IPS DF 6.9 (cell line): ENCODE measurements around the gene G2E3.

Experiments used
- DNase-seq: peaks from one replicate; pipeline ENCODE4 v3.0.0-alpha.2; 2013; ENCODE audit warnings: low read depth, low spot score
- H3K27ac ChIP-seq: one replicate; pipeline ENCODE4 v1.5.1; 2013; ENCODE audit warnings: low read length, control low read depth
- H3K27me3 ChIP-seq: 2 replicates; pipeline ENCODE4 v1.6.1; 2013; ENCODE audit warnings: mild to moderate bottlenecking, low read length; ENCODE audit not compliant: control insufficient read depth, insufficient read depth
- H3K36me3 ChIP-seq: 2 replicates; pipeline ENCODE4 v1.6.1; 2013; ENCODE audit warnings: low read length; ENCODE audit not compliant: control insufficient read depth, insufficient read depth
- H3K4me1 ChIP-seq: 2 replicates; pipeline ENCODE4 v1.6.1; 2013; ENCODE audit warnings: low read length; ENCODE audit not compliant: control insufficient read depth, insufficient read depth
- H3K4me3 ChIP-seq: 2 replicates; pipeline ENCODE4 v1.5.1; 2013; ENCODE audit warnings: mild to moderate bottlenecking, low read length
- H3K9me3 ChIP-seq: 2 replicates; pipeline ENCODE4 v1.6.1; 2013; ENCODE audit warnings: low read length, inconsistent platforms; ENCODE audit not compliant: control insufficient read depth, insufficient read depth
- WGBS: extraction: QIAGEN DNeasy Blood & Tissue Kit; methylation state at CpG from one replicate; pipeline ENCODE4 v1.1.7; 2013; ENCODE audit warnings: mixed read lengths, missing lambda C conversion rate; ENCODE audit not compliant: insufficient read length, insufficient coverage; 5-methylcytosine and 5-hydroxymethylcytosine counted together

Gene G2E3

DNA sequence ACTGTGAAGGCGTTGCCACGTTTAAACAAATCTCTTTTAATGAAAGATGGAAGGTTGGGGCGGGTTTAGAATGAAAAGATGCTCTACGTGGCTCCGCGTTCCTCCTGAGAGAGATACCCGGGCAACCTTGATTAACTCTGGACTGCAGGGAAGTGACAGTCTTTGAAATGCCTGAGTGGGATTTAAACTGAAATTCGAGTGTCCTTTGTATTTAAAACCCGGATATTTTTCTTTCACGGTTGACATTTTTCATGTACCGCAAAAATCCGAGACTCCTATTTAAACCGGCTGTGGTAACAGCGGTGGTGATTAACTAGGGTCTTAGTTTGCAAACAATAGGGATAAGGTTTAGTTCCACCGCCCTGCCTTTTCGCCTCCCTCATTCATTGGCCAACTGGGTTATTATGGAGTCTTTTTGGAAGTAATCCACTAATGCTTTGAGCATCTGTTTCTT is 707 bp downstream of the G2E3 start:
- DNase-seq, result no peak
- no CpG with 5 or more reads among the region's 16 CpGs for WGBS

DNA sequence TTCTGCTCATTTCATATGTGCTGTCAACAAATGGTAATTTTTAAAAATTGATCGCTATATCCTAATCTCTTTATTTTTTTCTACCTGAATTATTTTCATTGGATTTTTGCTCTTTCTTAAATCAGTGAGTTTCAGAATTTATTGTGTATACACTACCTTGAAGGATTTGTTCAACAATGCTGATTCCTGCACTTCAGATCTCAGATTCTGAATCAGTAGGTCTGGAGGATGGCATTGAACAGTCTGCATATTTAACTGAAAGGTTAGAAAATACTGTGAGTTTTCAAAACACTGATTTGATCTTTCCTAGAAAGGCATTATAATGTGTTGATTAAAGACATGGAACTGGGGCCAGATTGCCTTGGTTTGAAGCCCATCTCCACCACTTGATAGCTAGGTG is 1.6 kb downstream of the G2E3 start:
- peaks cover 2% of the 10 kb centered on the region; the same call in 1 of the 2 replicates for H3K4me1 ChIP-seq
- no peaks in the 10 kb centered on the region for H3K27me3 ChIP-seq
- no CpG with 5 or more reads among the region's 1 CpG for WGBS
- H3K27ac ChIP-seq, result no peak overlapping the region
- H3K36me3 ChIP-seq, result peaks cover 3% of the 10 kb centered on the region; the same call in 1 of the 2 replicates
- no peak for DNase-seq
- no peak overlapping the region for H3K4me3 ChIP-seq
- no peaks in the 10 kb centered on the region for H3K9me3 ChIP-seq

More for the DNA sequence above, 707 bp downstream of the G2E3 start:
- Histone ChIP-seq H3K9me3 (no peaks in the 10 kb centered on the region), H3K27me3 (no peaks in the 10 kb centered on the region), H3K4me3 (peak overlapping the region; percentile 78), H3K36me3 (peaks cover 3% of the 10 kb centered on the region; the same call in 1 of the 2 replicates), H3K4me1 (peaks cover 2% of the 10 kb centered on the region; the same call in 1 of the 2 replicates), H3K27ac (no peak overlapping the region)

DNA sequence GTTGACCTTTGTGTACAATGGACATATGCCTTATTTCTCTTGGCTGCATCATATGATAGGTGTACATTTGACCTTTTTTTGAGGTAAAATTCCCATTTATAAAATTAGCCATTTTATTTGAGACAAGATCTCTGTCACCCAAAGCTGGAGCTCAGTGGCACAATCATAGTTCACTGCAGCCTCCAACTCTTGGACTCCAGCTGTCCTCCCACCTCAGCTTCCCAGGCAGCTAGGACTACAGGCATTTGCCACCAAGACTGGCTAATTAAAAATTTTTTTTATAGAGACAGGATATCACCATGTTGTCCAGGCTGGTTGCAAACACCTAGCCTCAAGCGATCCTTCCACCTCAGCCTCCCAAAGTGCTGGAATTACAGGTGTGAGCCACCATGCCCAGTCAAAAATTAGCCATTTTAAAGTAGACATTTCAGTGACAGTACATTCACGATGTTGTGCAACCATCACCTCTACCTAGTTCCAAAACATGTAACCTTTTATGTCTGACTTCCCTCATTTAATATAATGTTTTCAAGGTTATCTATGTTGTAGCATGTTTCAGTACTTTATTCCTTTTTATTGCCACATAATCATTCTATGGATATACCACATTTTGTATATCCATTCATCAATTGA is 5.4 kb downstream of the G2E3 start:
- Histone ChIP-seq H3K27me3 (no peaks in the 10 kb centered on the region), H3K4me1 (peaks cover 2% of the 10 kb centered on the region; the same call in 1 of the 2 replicates), H3K27ac (no peak overlapping the region), H3K4me3 (no peak overlapping the region), H3K36me3 (peaks cover 3% of the 10 kb centered on the region; the same call in 1 of the 2 replicates), H3K9me3 (no peaks in the 10 kb centered on the region)
- no peak for DNase-seq
- no CpG with 5 or more reads among the region's 2 CpGs for WGBS

DNA sequence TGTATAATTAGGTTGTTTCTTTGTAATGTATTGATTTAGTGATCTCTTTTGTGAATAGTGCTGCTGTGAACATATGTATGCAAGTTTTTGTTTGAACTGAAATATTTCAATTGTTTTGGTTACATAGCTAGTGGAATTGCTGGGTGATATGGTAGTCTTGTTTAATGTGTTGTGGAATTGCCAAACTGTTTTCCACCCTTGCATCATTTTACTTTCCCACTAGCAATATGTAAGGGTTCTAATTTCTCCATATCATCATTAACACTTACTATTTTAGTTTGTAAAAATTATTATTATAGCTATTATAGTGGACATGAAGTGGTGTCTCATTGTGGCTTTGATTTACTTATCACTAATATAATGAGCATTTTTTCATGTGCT is 5.9 kb downstream of the G2E3 start:
- no peaks in the 10 kb centered on the region for H3K27me3 ChIP-seq
- no peak overlapping the region for H3K4me3 ChIP-seq
- H3K36me3 ChIP-seq, result peaks cover 3% of the 10 kb centered on the region; the same call in 1 of the 2 replicates
- no peak overlapping the region for H3K27ac ChIP-seq
- peaks cover 3% of the 10 kb centered on the region; the same call in 1 of the 2 replicates for H3K4me1 ChIP-seq
- no peaks in the 10 kb centered on the region for H3K9me3 ChIP-seq
- DNase-seq, result no peak

DNA sequence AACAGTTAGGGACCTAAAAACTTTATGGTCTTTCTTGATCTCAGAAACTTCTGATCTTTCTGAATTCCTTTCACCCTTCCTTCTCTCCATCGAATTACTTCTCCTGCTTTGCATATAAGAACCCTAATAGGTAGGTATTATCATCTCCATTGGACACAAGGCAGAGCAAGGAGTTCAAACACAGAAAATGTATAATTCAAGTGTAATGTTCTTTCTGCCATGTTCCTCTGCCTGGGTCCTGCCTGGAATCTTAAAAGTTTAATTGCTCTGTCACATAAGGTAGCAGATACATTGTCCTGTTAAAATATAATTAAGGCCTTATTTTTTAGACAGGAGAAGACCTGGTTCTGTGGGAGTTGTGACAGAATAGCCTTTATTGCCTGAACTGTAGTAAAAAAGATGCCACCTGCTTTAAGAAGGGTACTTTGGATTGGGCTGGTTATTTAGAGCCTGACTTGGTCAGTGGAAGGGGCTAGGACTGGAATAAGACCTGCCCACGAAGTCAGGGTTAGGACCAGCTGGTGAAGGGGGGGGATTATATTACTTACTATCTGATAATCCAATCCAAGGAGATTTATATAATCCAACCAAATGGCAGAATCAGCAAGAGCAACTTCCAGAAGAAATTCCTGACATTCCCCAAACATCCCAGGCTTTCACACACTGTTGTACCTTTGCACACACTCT is 10.4 kb downstream of the G2E3 start:
- no peak for DNase-seq

DNA sequence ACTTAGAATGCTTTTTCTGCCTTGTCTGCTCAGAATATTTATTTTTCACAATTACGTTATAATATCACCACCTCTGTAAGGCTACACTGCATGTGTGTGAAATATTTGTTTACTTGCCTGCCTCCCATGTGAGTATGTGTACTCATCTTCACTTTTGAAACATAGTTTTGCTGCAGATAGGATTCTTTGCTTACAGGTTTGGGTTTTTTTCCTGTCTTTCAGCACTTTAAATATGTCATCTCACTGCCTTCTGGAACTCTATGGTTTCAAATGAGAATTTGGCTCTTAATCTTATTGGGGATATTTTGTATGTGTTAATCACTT is 10.9 kb downstream of the G2E3 start:
- Histone ChIP-seq H3K9me3 (no peaks in the 10 kb centered on the region), H3K4me1 (peaks cover 1% of the 10 kb centered on the region; the same call in 1 of the 2 replicates), H3K27me3 (no peaks in the 10 kb centered on the region), H3K4me3 (no peak overlapping the region), H3K36me3 (no peaks in the 10 kb centered on the region), H3K27ac (no peak overlapping the region)
- no CpG with 5 or more reads among the region's 1 CpG for WGBS
- DNase-seq, result no peak

More for the DNA sequence above, 10.4 kb downstream of the G2E3 start:
- WGBS, result no CpG with 5 or more reads among the region's 2 CpGs
- Histone ChIP-seq H3K4me1 (peaks cover 1% of the 10 kb centered on the region; the same call in 1 of the 2 replicates), H3K36me3 (no peaks in the 10 kb centered on the region), H3K9me3 (no peaks in the 10 kb centered on the region), H3K27me3 (no peaks in the 10 kb centered on the region), H3K27ac (no peak overlapping the region), H3K4me3 (no peak overlapping the region)

DNA sequence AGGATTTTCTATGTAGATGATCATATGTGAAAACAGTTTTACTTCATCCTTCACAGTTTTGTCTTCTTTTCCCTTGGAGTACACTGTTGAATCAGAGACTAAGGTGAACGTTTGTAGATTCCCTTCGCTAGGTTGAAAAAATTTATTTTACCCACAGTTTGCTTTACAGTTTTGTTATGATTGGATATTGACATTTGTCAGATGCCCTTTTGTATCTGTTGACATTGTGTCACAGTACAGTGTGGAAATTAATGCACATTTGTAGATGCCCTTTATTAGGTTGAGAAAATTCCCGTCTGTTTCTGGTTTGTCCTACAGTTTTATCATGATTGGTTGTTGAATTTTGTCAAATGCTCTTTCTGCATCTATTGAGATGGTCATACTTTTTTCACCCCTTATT is 13.3 kb downstream of the G2E3 start:
- no peaks in the 10 kb centered on the region for H3K27me3 ChIP-seq
- peaks cover 1% of the 10 kb centered on the region; the same call in 1 of the 2 replicates for H3K4me1 ChIP-seq
- H3K9me3 ChIP-seq, result no peaks in the 10 kb centered on the region
- H3K4me3 ChIP-seq, result no peak overlapping the region
- no peak for DNase-seq
- no peaks in the 10 kb centered on the region for H3K36me3 ChIP-seq
- H3K27ac ChIP-seq, result no peak overlapping the region
- no CpG with 5 or more reads among the region's 3 CpGs for WGBS

DNA sequence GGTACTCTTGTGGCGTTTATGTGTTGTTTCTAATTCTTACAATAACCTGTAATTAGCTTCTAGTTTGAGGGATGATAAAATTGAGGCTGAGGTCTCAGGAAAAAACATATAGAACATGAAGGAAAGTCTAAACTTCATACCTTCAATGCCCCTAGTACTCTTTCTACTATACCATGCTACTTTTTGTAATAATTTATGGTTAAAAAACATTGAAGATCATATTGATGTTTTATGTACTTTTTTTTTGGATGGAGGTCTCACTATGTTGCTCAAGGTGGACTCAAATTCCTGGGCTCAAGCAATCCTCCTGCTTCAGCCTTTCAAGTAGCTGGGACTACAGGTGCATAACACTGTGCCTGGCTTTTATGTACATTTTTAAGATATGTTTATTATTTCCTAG is 13.8 kb downstream of the G2E3 start:
- Histone ChIP-seq H3K27ac (no peak overlapping the region), H3K4me1 (peaks cover 1% of the 10 kb centered on the region; the same call in 1 of the 2 replicates), H3K36me3 (no peaks in the 10 kb centered on the region), H3K9me3 (no peaks in the 10 kb centered on the region), H3K27me3 (no peaks in the 10 kb centered on the region), H3K4me3 (no peak overlapping the region)
- WGBS, result no CpG with 5 or more reads among the region's 1 CpG
- no peak for DNase-seq

DNA sequence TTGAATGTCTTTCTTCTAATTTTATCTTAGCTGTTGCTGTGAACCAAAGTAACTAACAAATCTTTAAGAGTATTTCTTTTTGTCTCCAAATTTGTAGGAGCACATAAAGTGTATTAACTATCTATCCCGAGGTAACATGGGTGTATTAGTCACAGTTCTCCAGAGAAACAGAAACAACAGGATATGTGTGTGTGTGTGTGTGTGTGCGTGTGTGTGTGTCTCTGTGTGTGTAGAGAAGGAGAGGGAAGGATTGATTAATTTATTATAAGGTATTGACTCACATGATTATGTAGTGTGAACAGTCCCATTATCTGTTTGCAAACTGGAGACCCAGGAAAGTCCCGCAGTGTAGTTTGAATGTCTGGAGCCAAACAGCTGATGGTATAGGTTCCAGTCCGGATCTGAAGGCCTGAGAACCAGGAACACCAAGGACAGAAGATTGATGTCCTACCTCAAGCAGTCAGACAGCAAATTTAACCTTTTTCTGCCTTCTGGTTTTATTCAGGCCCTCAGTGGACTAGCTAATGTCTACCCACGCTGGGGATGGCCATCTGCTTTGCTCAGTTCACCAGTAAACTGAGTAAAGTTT is 14.4 kb downstream of the G2E3 start:
- WGBS, result 100% methylated on average over 1 of the region's 5 CpGs
- Histone ChIP-seq H3K4me3 (no peak overlapping the region), H3K27me3 (no peaks in the 10 kb centered on the region), H3K9me3 (no peaks in the 10 kb centered on the region), H3K4me1 (peaks cover 1% of the 10 kb centered on the region; the same call in 1 of the 2 replicates), H3K27ac (no peak overlapping the region), H3K36me3 (no peaks in the 10 kb centered on the region)
- no peak for DNase-seq

DNA sequence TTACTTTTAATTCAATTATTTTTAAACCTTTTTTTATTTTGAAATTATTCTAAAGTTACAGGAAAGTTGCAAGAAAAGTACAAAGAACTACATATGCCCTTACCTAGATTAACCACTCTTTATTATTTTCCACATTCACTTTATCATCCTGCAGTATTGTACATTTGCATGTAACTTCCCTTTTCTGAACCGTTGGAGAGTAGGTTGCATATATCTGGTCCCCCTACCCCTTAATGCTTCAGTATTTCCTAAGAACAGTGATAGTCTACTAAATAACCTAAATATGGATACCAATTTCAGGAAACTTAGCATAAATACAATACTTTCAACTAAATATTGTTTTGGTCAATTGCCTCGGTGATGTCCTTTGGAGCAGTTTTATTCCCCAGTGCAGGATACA is 15.0 kb downstream of the G2E3 start:
- no peaks in the 10 kb centered on the region for H3K27me3 ChIP-seq
- H3K4me1 ChIP-seq, result peaks cover 1% of the 10 kb centered on the region; the same call in 1 of the 2 replicates
- no CpG with 5 or more reads among the region's 2 CpGs for WGBS
- no peak for DNase-seq
- H3K9me3 ChIP-seq, result no peaks in the 10 kb centered on the region
- H3K4me3 ChIP-seq, result no peak overlapping the region
- no peak overlapping the region for H3K27ac ChIP-seq
- no peaks in the 10 kb centered on the region for H3K36me3 ChIP-seq
